Stomach (tissue), 9 donors: ENCODE data around the gene MCEMP1. TPM values are rescaled to one million over a fixed set of nuclear protein-coding genes. Genes with fewer than 3 reads are reported as not detected.

Source experiments
- DNase-seq, 2 donors: peaks; one replicate each; pipeline versions ENCODE4 v3.0.0 to v3.0.0-alpha.2; 2013 to 2019
- H3K27ac ChIP-seq, 5 donors: fragments of 200-600 bp in 4 of 5; sonication (generic) in 4 of 5; one replicate each; pipeline ENCODE4 v1.5.1; 2013 to 2019; ENCODE audit warnings: mild to moderate bottlenecking in 1 of 5, moderate library complexity in 1 of 5
- H3K27me3 ChIP-seq, 3 donors: fragments of 200-600 bp; sonication (generic); one replicate each; pipeline ENCODE4 v1.5.1; 2017 to 2019; ENCODE audit warnings: mixed run types in 1 of 3
- H3K36me3 ChIP-seq, 4 donors: fragments of 200-600 bp; sonication (generic); 1 replicate in 3 of 4; 2 replicates in 1 of 4; pipeline ENCODE4 v1.5.1; 2016 to 2019
- H3K4me1 ChIP-seq, 4 donors: fragments of 200-600 bp; sonication (generic); one replicate each; pipeline ENCODE4 v1.5.1; 2016 to 2019
- H3K4me3 ChIP-seq, 4 donors: fragments of 200-600 bp; sonication (generic) in 3 of 4; one replicate each; pipeline ENCODE4 v1.5.1; 2016 to 2019; ENCODE audit warnings: mild to moderate bottlenecking in 1 of 4
- H3K9me3 ChIP-seq, 4 donors: fragments of 200-600 bp; sonication (generic); one replicate each; pipeline ENCODE4 v1.5.1; 2016 to 2019
- CTCF ChIP-seq, 7 experiments: fragments of 450-650 bp in 4 of 7; fragments of 200-600 bp in 3 of 7; sonication (generic) in 3 of 7; IDR thresholded peaks; one replicate each; pipeline ENCODE4 v1.5.1; 2016 to 2019; ENCODE audit warnings: antibody characterized with exemption in 7 of 7, control low read depth in 2 of 7, mild to moderate bottlenecking in 1 of 7
- EP300 ChIP-seq: sonication (generic); formaldehyde crosslinking; IDR thresholded peaks from one replicate; pipeline ENCODE4 v1.6.1; 2017; ENCODE audit warnings: antibody characterized with exemption
- POLR2A ChIP-seq, 4 donors: fragments of 450-650 bp; IDR thresholded peaks; one replicate each; pipeline ENCODE4 v1.6.1; 2016; ENCODE audit warnings: antibody characterized with exemption in 4 of 4, control low read depth in 2 of 4, mild to moderate bottlenecking in 1 of 4, moderate library complexity in 1 of 4
- POLR2AphosphoS5 ChIP-seq, 3 donors: sonication (generic); formaldehyde crosslinking; IDR thresholded peaks; one replicate each; pipeline ENCODE4 v1.6.1; 2016; ENCODE audit warnings: antibody characterized with exemption in 3 of 3
- WGBS, 5 donors: extraction: QIAGEN DNeasy Blood & Tissue Kit in 3 of 5; methylation state at CpG; one replicate each; pipeline versions ENCODE4 v1.1.5 to v1.1.7; 2013 to 2018; 5-methylcytosine and 5-hydroxymethylcytosine counted together
- intact Hi-C: fragments of 100-400 bp; cut with DNase I; formaldehyde crosslinking; loops from one replicate; pipeline ENCODE4 v1.15.1; 2023; ENCODE audit warnings: low total_unique reads
- polyA plus RNA-seq, 3 donors: library from polyadenylated mRNA; stranded (reverse); fragments of 200-250 nt; gene quantifications; one replicate each; pipeline ENCODE4 v1.2.3, GENCODE V29; 2013
- total RNA-seq, 5 donors: library from RNA; depleted of rRNA; stranded (reverse); fragments of >200 nt; gene quantifications; one replicate each; pipeline versions ENCODE4 v1.1.0 to v1.2.3, GENCODE V29; 2014 to 2016
- donor health status: healthy with polysubstance abuse.
- donor health status: Bipolar disorder and iron deficiency.
- donor health status: healthy.

The MCEMP1 gene
- total and polyA plus RNA-seq, 8 donors: 0.37 to 9.1 (median 0.94) TPM; not detected in 2

DNA sequence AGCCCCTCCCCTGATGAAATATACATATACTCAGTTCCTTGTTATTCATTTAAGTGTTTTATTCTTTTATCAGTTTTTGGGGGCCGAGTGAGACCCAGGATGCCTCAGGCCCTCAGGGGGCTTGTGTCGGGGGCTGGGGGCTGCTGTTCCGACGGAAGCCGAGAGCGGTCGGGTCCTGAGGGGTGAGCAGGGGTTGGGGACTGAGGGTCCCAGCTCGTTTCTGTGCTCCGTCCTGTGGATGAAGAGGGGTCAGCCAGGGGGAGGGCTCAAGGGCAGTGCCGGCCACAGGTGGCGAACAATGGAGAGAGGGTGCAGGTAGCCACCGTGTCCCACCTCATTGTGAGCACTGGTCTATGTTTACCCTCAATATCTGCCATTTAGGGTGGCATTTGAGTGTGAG is 45.3 kb upstream of the MCEMP1 start:
- DNase-seq: no peak
- H3K4me3 ChIP-seq: no peak overlapping the region
- no peak for TF ChIP-seq CTCF (IDR thresholded peaks at IDR 0.05)
- TF ChIP-seq POLR2A (IDR thresholded peaks at IDR 0.05): no peak
- no peak for TF ChIP-seq POLR2AphosphoS5 (IDR thresholded peaks at IDR 0.05)
- TF ChIP-seq EP300: no peak
- H3K27ac ChIP-seq: no peak overlapping the region
- no peaks in the 10 kb centered on the region for H3K9me3 ChIP-seq
- intact Hi-C loops: no loop called here
- 89 to 91% (median 90%) methylated on average over 12 of the region's 12 CpGs for WGBS, 5 donors
- H3K27me3 ChIP-seq: peaks cover 0 to 15% (median 0%) of the 10 kb centered on the region in 3 donors
- H3K4me1 ChIP-seq: peaks cover 25 to 49% (median 47%) of the 10 kb centered on the region in 4 donors
- H3K36me3 ChIP-seq: peaks cover 0 to 31% (median 24%) of the 10 kb centered on the region in 4 donors

- whole genome bisulfite sequencing, 5 donors: 89 to 93% (median 92%) methylated on average over 14 to 40 of the region's 40 CpGs
- H3K27me3 ChIP-seq: peaks cover 0 to 25% (median 8%) of the 10 kb centered on the region in 3 donors
- TF ChIP-seq EP300: no peak
- no peak for TF ChIP-seq POLR2A (IDR thresholded peaks at IDR 0.05)
Observed at GRCh38 chr19:7632340-7633203, 44.3 kb upstream of the MCEMP1 start.

GRCh38 chr19:7633698-7634097 is 43.2 kb upstream of the MCEMP1 start, which contains the start of gene PCP2:
TSS of gene PCP2 (minus strand) at chr19:7633719. CDS start at chr19:7633457, 262 bp downstream.
- Histone ChIP-seq H3K4me3 (no peak within 1 kb of the TSS), H3K9me3 (no peaks in the 10 kb centered on the region), H3K36me3 (peaks cover 0 to 24% (median 16%) of the 10 kb centered on the region in 4 donors), H3K27ac (no peak within 1 kb of the TSS), H3K4me1 (peaks cover 17 to 46% (median 41%) of the 10 kb centered on the region in 4 donors), H3K27me3 (peaks cover 0 to 36% (median 9%) of the 10 kb centered on the region in 3 donors)
- DNase-seq: no peak
- 0 to 49% (median 21%) methylated on average over 1 to 2 of the region's 2 CpGs for WGBS, 5 donors
- intact Hi-C loops: no loop called here
- TF ChIP-seq POLR2A (IDR thresholded peaks at IDR 0.05): no peak
- no peak for TF ChIP-seq CTCF (IDR thresholded peaks at IDR 0.05)
- TF ChIP-seq POLR2AphosphoS5 (IDR thresholded peaks at IDR 0.05): no peak
- no peak for TF ChIP-seq EP300

More at GRCh38 chr19:7632340-7633203, 44.3 kb upstream of the MCEMP1 start:
- H3K36me3 ChIP-seq: peaks cover 0 to 21% (median 16%) of the 10 kb centered on the region in 4 donors
- no peak overlapping the region for H3K4me3 ChIP-seq
- no peak for DNase-seq
- no peaks in the 10 kb centered on the region for H3K9me3 ChIP-seq
- H3K4me1 ChIP-seq: peaks cover 25 to 46% (median 42%) of the 10 kb centered on the region in 4 donors
- no peak overlapping the region for H3K27ac ChIP-seq
- intact Hi-C loops: no loop called here

- Histone ChIP-seq H3K4me3 (peak overlapping the region in 1 of 4 donors; percentile 62), H3K9me3 (no peaks in the 10 kb centered on the region), H3K27ac (no peak overlapping the region), H3K4me1 (peaks cover 6 to 51% (median 40%) of the 10 kb centered on the region in 4 donors), H3K27me3 (peaks cover 0 to 45% (median 9%) of the 10 kb centered on the region in 3 donors), H3K36me3 (peaks cover 0 to 38% (median 20%) of the 10 kb centered on the region in 4 donors)
- TF ChIP-seq POLR2A (IDR thresholded peaks at IDR 0.05): no peak
- TF ChIP-seq EP300: no peak
- no peak for TF ChIP-seq POLR2AphosphoS5 (IDR thresholded peaks at IDR 0.05)
- DNase-seq: no peak
- intact Hi-C loops: no loop called here
- 39 to 54% (median 50%) methylated on average over 6 of the region's 6 CpGs for WGBS, 5 donors
Observed at GRCh38 chr19:7635670-7636069, 41.2 kb upstream of the MCEMP1 start.

- WGBS, 5 donors: 65 to 77% (median 69%) methylated on average over 15 to 16 of the region's 16 CpGs
- H3K27ac ChIP-seq: peak overlapping the region; percentile 62 to 96 (median 90)
- peaks cover under 1 to 45% (median 33%) of the 10 kb centered on the region in 4 donors for H3K4me1 ChIP-seq
- peaks cover 0 to 45% (median 9%) of the 10 kb centered on the region in 3 donors for H3K27me3 ChIP-seq
- peaks cover 0 to 41% (median 24%) of the 10 kb centered on the region in 4 donors for H3K36me3 ChIP-seq
- intact Hi-C loops: no loop called here
- TF ChIP-seq EP300 (no peak), POLR2AphosphoS5 (IDR thresholded peaks at IDR 0.05) (no peak), POLR2A (IDR thresholded peaks at IDR 0.05) (no peak), CTCF (IDR thresholded peaks at IDR 0.05) (no peak)
- H3K9me3 ChIP-seq: no peaks in the 10 kb centered on the region
- no peak for DNase-seq
- H3K4me3 ChIP-seq: peak overlapping the region; percentile 60 to 73 (median 62)
Observed at GRCh38 chr19:7636317-7636690, 40.6 kb upstream of the MCEMP1 start.
